Epidermal melanocyte (primary cell): Measurements from ENCODE around the gene NTHL1.
A peak's percentile ranks its signal among the peaks of the same experiment; 100 is the strongest.
"Not testable (repeated sequence)": the region's sequence is repeated elsewhere in the genome, so short reads cannot be mapped to it uniquely, and the experiment has no call there.

Source experiments
- DNase-seq: peaks from one replicate; pipeline ENCODE4 v3.0.0; 2011; ENCODE audit warnings: low spot score; ENCODE audit not compliant: insufficient read length

Gene NTHL1

DNA sequence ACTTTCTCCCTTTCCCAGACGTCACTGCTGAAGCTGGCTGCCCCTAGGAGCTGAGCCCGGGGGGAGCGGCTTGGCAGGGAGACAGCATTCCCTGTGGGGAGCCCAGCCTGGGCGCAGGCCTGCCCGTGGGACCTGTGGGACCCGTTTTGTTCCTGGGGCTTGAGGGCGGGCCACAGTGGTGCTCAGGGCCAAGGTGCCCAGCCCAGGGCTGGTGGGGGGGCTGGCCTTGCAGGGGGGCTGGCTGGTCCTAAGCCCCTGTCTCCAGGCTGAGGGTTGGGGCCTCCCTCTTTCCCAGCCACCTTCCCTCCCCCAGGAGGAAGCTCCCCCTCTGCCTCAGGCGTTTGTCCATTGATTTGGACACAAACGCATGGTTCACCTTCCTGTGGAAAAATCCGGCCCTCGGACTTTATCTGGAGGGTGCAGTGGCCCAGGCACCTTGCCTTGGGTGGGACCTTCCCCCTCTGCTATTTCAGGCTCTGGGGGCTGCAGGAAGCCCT, 16.5 kb downstream of the NTHL1 start:
- no peak for DNase-seq

- DNase-seq, result no peak
Observed at GRCh38 chr16:2030036-2030435, 17.6 kb downstream of the NTHL1 start.

- DNase-seq, result no peak
Observed at GRCh38 chr16:2029350-2029749, 18.3 kb downstream of the NTHL1 start.

DNA sequence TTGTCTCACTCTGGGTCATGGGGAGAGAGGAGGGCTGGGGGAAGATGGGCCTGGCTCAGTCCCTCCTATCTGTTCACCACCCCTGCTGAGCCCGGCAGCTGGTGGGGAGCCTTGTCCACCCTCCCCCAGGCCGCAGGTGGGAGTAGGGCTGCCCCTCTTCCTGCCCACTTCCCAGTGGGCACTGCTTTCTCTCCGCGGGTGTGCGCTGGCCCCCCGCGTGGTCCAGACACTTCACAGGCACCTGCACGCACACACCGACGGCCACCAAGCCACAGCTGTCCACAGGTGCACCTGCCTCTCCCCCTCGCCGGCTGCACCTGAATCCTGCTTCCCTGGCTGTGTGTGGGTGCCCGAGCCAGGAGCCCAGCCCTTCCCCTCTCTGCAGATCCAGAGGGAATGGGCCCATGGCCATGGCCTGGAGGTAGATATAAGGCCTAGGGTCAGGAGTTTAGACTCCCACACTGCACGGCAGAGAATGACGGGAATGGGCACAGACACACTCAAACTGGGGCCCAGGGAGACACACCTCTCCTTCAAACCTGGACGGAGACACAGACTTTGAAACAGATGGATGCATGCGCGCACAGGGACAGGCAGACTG, 18.9 kb downstream of the NTHL1 start:
- no peak for DNase-seq

DNA sequence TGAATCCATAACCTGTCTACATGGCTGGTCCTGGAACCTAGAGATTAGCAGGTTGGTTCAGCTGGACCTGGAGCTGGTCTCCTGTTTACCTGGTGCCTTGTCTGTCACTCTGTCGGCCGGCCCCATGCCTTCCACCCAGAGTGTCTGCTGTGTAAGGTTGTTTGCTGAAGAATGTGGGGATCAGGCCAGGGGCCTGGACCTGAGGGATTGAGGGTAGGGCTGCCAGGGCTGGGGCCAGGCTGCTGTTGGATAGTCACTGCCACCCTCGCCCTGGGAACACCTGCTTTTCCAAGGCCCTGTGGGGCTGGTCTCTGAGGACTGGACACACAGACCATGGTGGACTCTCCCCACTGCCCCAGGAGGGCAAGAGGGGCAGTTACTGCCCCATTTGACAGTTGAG, 19.5 kb downstream of the NTHL1 start:
- no peak for DNase-seq

- no peak for DNase-seq
Observed at GRCh38 chr16:2027024-2028010, 20.3 kb downstream of the NTHL1 start.

DNA sequence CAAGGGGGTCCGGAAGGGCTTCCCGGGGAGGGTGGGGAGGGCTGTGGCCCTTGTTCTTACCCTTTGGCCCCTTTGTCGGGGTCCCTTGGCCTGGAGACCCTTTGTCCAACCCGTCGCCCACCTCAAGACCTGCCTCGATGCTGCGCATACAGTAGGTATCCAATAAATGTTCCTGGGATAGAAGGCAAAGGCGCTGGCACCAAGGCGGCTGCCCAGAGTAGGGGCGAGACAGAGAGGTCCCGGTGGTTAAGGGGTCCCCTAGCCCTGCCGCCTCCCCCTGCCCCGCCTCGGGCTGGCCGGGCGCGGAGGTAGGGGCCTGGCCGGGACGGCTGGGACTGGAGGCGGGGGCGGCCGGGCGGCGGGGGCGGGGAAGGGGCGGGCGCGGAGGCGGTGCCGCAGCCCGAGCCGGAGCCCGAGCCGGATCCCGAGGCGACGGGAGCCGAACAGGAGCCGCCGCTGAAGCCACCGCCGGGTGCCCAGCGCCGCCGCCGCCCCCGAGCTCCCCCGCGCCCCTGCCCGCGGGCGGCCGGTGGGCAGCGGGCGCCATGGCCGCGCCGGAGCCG, 21.1 kb downstream of the NTHL1 start, which contains the start of gene NHERF2:
Gene NHERF2, plus strand, starts transcription at position 442 of the 563 bp plus-strand sequence. Its CDS starts 104 bp downstream, at position 546.
- peak; percentile 78 for DNase-seq

- DNase-seq, result no peak
Observed at GRCh38 chr16:2025878-2026460, 21.7 kb downstream of the NTHL1 start.

DNA sequence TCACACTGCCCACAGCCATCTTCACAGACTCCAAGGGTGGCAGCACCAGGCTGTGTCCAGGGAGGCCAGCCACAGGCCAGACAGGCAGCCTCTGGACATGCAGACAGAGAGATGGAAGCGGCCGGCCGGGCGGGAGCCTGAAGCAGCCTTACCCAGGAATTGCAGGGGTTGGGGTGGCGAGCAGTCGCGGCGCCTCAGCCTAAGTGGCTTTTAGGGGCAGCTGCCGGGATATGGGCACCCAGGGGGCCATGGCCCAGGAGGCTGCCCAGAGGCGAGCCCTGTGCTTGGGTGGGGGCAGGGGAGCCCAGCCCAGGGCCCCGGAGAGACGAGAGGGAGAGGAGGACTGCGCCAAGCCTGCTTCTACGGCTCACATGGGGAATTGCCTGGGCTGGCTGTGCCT, 22.4 kb downstream of the NTHL1 start:
- no peak for DNase-seq

DNA sequence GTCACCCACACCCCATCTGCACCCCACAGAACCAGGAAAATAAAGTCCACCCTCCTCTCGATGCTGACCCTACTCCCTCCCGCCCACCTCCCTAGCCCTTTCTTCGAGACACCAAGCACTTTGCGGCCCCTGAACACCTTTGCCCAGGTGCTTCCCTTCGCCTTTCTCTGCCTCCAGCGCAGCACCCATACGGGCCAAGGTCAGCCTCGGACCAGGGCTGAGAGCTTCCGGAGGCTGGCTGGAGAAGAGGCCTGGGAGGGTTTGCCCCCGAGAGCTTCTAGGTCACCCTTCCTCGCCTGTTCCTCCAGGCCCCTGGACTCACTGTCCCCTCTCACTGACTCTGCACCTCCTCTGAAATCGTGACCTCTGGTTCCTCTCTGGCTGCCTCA, 23.6 kb downstream of the NTHL1 start:
- no peak for DNase-seq

- DNase-seq, result peak; percentile 98
Observed at GRCh38 chr16:2023092-2024031, 24.3 kb downstream of the NTHL1 start.

- DNase-seq, result peak; percentile 68
Observed at GRCh38 chr16:2022723-2023091, 24.9 kb downstream of the NTHL1 start.

GRCh38 chr16:2019921-2020831, 27.5 kb downstream of the NTHL1 start:
- DNase-seq, result peak; percentile 14

GRCh38 chr16:2019518-2019920, 28.1 kb downstream of the NTHL1 start, which contains the start of gene NPW:
TSS of gene NPW (plus strand) at chr16:2019785.
- DNase-seq, result peak; percentile 14

GRCh38 chr16:2016407-2016922, 31.2 kb downstream of the NTHL1 start:
- no peak for DNase-seq

DNA sequence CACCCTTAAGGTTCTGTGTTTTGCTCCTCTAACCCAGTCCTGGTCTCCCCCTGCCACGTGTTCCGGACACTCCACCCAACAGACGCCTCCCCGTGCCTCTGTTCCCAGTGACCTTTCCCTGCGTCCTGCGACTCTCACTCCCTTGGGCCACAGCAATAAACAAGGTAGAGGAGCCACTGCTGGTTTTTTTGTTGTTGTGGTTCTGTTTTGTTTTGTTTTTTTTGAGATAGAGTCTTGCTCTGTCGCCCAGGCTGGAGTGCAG, 31.8 kb downstream of the NTHL1 start:
- no peak for DNase-seq

DNA sequence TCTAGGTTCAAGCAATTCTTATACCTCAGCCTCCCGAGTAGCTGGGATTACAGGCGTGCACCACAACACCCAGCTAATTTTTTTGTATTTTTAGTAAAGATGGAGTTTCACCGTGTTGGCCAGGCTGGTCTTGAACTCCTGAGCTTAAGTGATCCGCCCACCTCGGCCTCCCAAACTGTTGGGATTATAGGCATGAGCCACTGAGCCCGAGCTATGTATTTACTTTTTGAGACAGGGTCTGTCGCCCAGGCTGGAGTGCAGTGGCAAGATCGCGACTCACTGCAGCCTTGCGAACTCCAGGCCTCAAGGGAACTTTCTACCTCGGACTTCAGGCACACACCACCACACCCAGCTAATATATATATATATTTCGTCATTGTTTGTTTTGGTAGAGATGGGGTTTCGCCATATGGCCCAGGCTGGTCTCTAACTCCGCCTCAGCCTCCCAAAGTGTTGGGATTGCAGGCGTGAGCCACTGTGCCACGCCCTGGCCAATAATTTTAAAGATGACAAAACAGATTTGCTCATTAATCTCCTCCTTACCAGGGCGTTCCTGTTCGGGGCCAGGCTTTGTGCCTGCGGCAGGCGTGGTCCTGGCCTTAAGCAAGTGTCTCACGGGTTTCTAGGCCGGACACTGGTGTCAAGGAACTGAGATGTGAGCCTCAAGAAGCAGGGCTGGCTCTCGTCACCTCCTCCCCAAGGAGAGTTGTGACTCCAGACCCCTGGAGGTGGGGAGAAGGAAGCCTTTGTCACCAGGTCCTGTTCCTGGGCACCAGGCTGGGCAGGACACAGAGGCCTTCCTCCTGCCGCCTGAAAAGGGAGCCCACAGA, 32.3 kb downstream of the NTHL1 start:
- DNase-seq, result no peak

GRCh38 chr16:2013527-2013926, 34.1 kb downstream of the NTHL1 start:
- DNase-seq, result no peak

GRCh38 chr16:2011726-2012125, 35.9 kb downstream of the NTHL1 start:
- not testable (repeated sequence) for DNase-seq
